GM12865 (cell line): ENCODE measurements around the gene RAD9A.

Experiments
- DNase-seq: peaks from one replicate; pipeline ENCODE4 v3.0.0; 2010; ENCODE audit warnings: low read depth
- H3K4me3 ChIP-seq: 2 replicates; pipeline ENCODE4 v1.5.1; 2011; ENCODE audit warnings: mild to moderate bottlenecking, low read depth, low read length, control low read depth
- TF ChIP-seq, protein P1 (sequence below): IDR thresholded peaks from 2 replicates; pipeline ENCODE4 v1.5.1; 2011; ENCODE audit warnings: low read length, control low read depth, low read depth, inconsistent platforms; ENCODE audit not compliant: insufficient read depth; ENCODE audit errors: missing control alignments

RAD9A gene

GRCh38 chr11:67376063-67376820, 15.5 kb upstream of the RAD9A start:
- TF ChIP-seq, protein P1, sequence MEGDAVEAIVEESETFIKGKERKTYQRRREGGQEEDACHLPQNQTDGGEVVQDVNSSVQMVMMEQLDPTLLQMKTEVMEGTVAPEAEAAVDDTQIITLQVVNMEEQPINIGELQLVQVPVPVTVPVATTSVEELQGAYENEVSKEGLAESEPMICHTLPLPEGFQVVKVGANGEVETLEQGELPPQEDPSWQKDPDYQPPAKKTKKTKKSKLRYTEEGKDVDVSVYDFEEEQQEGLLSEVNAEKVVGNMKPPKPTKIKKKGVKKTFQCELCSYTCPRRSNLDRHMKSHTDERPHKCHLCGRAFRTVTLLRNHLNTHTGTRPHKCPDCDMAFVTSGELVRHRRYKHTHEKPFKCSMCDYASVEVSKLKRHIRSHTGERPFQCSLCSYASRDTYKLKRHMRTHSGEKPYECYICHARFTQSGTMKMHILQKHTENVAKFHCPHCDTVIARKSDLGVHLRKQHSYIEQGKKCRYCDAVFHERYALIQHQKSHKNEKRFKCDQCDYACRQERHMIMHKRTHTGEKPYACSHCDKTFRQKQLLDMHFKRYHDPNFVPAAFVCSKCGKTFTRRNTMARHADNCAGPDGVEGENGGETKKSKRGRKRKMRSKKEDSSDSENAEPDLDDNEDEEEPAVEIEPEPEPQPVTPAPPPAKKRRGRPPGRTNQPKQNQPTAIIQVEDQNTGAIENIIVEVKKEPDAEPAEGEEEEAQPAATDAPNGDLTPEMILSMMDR = no peak
- DNase-seq = no peak
- H3K4me3 ChIP-seq = no peak overlapping the region

- no peak overlapping the region for H3K4me3 ChIP-seq
- TF ChIP-seq, protein P1 = no peak
- no peak for DNase-seq
These were observed 14.6 kb upstream of the RAD9A start for GRCh38 chr11:67376873-67377808.

DNA sequence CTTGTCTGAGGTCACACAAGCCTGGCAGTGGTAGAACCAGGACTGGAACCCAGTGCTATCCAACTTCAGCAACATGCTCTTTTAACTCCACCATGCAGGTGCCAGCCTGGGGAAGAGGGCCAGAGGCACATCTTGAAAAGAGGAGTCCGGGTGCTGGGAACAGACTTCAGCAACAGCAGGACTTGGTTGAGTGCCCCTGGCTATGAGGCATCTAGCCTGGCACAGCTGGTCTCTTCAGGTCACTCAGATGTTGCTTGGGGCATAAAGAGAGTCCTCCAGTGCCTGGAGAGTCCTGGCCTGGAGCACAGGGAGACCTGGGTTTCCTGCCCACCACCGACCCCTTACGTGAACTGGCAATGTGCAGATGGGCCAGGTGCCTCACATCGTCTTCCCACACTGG, 13.2 kb upstream of the RAD9A start:
- H3K4me3 ChIP-seq = no peak overlapping the region
- TF ChIP-seq, protein P1 = no peak

DNA sequence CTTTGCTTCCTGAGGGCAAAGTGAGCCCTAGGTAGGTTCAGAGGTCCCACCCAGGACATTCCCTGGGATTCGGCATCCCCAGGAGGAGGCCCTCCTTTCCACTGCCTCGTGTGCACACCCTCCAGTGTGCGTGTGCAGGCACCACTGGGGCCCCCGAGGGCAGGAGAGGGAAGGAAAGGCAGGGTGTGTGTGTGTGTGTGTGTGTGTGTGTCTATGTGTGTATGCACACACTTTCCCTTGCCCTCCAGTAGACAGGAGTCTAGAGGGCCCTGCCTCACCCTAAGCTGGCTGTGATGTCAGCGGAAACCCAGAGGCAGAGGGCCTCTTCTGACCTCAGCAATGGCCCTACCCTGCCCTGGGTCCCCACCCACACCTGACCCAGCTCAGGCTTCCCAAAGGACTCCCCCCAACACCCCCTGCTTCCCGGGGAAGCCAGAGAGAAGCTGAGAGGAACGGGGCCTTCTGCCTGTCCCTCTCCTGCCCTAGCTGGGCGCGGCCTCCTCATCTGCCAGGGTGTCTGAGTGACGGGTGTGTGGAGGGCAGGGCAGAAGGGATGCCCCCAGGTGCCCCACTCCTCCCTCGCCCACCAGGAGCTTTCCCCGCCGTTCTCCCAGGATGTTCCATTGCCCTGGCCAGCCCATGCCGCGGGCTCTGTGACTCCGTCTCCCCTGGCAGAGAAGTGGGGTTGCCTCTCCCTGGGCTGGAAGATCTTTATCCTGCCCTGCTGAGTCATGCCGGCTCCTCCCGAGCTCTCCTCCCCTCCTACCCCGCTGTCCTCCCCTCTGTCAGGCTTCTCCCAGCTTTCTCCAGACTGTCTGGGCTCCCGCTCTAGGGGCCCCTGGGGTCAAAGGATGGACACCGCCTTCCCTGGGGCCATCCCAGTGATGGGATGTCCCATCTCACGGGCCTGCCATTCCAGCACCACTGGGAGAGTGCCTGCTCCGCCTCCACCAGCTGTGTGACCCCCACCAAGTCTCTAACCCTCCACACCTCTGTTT, 12.4 kb upstream of the RAD9A start:
- no peak overlapping the region for H3K4me3 ChIP-seq
- no peak for DNase-seq
- TF ChIP-seq, protein P1 = no peak

More for the DNA sequence above, 13.2 kb upstream of the RAD9A start:
- DNase-seq = no peak

- DNase-seq = peak; percentile 62
- TF ChIP-seq, protein P1 = no peak
- peak overlapping the region; percentile 27 for H3K4me3 ChIP-seq
These were observed 10.4 kb upstream of the RAD9A start for GRCh38 chr11:67381244-67381972.
